Measurements from ENCODE around the gene NGDN. TPM values are rescaled to one million over a fixed set of nuclear protein-coding genes. Genes with fewer than 3 reads are reported as not detected.

Gene NGDN
- total RNA-seq, 1 donor from 2014 or later, result 67.4 TPM

DNA sequence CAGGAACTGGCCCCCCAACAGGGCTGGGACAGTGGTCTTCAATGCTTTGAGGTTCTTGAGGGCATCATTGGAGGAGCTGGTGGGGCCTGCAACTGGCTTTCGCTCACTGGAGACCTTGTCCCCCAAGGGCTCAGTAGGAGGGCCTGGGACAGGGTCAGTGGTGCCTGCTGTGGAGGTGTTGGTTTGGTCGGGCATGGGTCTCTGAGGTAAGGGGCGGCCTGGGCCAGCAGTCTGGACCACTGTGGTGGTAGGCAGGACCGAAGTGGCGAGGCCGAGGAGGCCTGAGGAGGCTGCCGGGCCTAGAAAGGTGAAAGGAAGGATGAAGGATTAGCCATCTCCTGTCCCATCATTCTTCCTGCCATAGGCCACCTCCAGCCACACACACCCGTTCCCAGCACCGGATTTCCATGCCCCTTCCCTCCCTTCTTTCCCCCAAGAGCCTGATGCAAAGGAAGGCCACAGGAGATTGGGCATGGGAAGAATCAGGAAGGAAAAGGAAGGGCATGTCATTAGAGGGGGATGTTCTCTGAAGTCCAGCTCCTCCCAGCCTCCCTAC lies 53.2 kb downstream of the NGDN start:
- Mint-ChIP-seq H3K27ac (no peak overlapping the region), H3K36me3 (ENCODE audit: low read depth) (peaks cover 2% of the 10 kb centered on the region), H3K4me1 (no peaks in the 10 kb centered on the region), H3K9me3 (no peaks in the 10 kb centered on the region), H3K27me3 (no peaks in the 10 kb centered on the region), H3K4me3 (no peak overlapping the region)
- ChIA-PET CTCF (no interaction called here), POLR2A (no interaction called here)
- ATAC-seq (ENCODE audit: low read depth) (no peak), DNase-seq (no peak)
- TF ChIP-seq, protein P1, sequence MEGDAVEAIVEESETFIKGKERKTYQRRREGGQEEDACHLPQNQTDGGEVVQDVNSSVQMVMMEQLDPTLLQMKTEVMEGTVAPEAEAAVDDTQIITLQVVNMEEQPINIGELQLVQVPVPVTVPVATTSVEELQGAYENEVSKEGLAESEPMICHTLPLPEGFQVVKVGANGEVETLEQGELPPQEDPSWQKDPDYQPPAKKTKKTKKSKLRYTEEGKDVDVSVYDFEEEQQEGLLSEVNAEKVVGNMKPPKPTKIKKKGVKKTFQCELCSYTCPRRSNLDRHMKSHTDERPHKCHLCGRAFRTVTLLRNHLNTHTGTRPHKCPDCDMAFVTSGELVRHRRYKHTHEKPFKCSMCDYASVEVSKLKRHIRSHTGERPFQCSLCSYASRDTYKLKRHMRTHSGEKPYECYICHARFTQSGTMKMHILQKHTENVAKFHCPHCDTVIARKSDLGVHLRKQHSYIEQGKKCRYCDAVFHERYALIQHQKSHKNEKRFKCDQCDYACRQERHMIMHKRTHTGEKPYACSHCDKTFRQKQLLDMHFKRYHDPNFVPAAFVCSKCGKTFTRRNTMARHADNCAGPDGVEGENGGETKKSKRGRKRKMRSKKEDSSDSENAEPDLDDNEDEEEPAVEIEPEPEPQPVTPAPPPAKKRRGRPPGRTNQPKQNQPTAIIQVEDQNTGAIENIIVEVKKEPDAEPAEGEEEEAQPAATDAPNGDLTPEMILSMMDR (IDR thresholded peaks at IDR 0.05), result no peak
- intact Hi-C loops (cut with micrococcal nuclease), result no loop called here

DNA sequence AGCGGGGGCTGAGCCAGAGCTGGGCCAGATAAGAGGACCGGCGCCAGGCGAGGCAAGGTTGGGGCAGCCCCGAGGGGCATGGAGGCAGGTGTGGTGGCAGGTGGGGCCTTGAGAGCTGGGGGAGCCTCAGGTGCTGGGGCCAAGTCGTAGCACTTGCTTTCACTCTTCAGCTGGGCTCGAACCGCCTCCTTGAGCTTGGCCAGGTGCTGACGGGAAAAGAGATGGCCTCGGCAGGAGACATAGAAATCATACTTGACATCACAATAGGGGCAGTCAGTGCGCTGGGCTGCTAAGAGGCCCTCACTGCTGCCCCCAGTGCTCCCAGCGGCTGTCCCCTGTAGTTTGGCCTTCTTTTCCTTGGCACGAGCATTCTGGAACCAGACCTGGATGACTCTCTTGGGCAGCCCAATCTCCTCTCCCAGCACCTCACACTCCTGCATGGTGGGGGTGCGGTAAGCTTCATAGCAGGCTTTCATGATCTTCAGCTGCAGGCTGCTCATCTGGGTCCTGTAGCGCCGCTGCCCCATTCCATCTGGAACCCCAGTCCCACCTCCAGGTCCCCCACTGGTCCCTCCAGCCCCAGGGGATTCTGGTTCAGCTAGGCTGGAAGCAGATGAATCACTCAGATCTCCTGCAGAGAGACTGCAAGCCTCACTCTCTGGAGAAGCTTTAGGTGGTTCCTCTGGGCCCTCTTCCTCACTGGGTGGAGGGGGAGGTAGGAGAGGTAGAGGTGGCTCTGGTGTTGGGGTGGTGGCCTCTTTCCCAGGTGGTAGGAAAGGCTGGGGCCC lies 53.9 kb downstream of the NGDN start:
- H3K27me3 Mint-ChIP-seq, result no peaks in the 10 kb centered on the region
- ATAC-seq (ENCODE audit: low read depth) (no peak), DNase-seq (no peak)
- TF ChIP-seq, protein P1 (IDR thresholded peaks at IDR 0.05), result no peak
- ChIA-PET POLR2A (no interaction called here), CTCF (no interaction called here)
- H3K27ac Mint-ChIP-seq, result no peak overlapping the region
- no peaks in the 10 kb centered on the region for H3K9me3 Mint-ChIP-seq
- no peak overlapping the region for H3K4me3 Mint-ChIP-seq
- H3K4me1 Mint-ChIP-seq, result no peaks in the 10 kb centered on the region
- H3K36me3 Mint-ChIP-seq (ENCODE audit: low read depth), result peaks cover 2% of the 10 kb centered on the region
- intact Hi-C loops (cut with micrococcal nuclease), result no loop called here

DNA sequence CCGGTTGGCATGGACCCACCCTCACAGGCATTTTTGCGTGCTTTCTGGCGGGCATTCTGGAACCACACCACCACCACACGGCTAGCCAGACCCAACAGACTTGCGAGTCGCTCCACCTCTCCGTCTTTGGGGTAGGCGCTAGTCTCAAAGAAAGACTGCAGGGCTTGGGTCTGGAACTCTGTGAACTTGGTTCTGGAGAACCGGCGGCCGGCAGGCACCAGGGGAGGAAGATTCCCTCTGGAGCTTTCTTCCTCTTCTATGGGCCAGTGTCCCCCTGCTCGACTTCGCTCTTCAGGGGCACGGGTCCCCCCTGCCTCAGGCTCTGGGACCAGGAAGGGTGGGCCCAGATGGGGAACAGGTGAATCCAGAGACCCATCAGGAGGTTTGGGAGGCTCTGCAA lies 55.5 kb downstream of the NGDN start:
- ChIA-PET POLR2A (no interaction called here), CTCF (no interaction called here)
- TF ChIP-seq, protein P1 (IDR thresholded peaks at IDR 0.05), result no peak
- no peak overlapping the region for H3K4me3 Mint-ChIP-seq
- intact Hi-C loops (cut with micrococcal nuclease), result no loop called here
- H3K27me3 Mint-ChIP-seq, result no peaks in the 10 kb centered on the region
- H3K4me1 Mint-ChIP-seq, result no peaks in the 10 kb centered on the region
- DNase-seq, result no peak
- H3K36me3 Mint-ChIP-seq (ENCODE audit: low read depth), result no peaks in the 10 kb centered on the region
- no peaks in the 10 kb centered on the region for H3K9me3 Mint-ChIP-seq
- ATAC-seq (ENCODE audit: low read depth), result no peak
- H3K27ac Mint-ChIP-seq, result no peak overlapping the region

DNA sequence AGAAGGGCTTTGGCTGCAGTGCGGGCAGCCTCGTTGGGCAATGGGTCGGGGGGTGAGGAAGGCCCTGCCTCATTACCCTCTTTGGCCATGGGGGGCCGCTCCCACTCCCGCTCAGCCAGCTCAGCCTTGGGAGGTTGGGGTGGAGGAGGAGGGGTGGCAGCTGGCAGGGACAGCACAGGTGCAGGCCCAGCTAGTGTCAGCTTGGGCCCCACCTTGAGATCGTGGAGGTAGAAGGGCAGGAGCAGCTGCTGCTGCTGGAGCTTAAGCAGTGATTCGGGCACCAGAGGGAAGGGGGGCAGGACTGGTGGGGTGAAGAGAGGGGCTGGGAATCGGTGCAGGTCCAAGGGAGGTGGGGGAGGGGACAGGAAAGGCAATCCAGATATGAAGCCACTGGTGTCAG lies 56.1 kb downstream of the NGDN start:
- H3K9me3 Mint-ChIP-seq, result no peaks in the 10 kb centered on the region
- H3K4me1 Mint-ChIP-seq, result no peaks in the 10 kb centered on the region
- ATAC-seq (ENCODE audit: low read depth), result no peak
- CTCF ChIA-PET, result no interaction called here
- no peaks in the 10 kb centered on the region for H3K27me3 Mint-ChIP-seq
- POLR2A ChIA-PET, result no interaction called here
- no peak for DNase-seq
- H3K4me3 Mint-ChIP-seq, result no peak overlapping the region
- no peaks in the 10 kb centered on the region for H3K36me3 Mint-ChIP-seq (ENCODE audit: low read depth)
- H3K27ac Mint-ChIP-seq, result no peak overlapping the region
- TF ChIP-seq, protein P1 (IDR thresholded peaks at IDR 0.05), result no peak
- intact Hi-C loops (cut with micrococcal nuclease), result no loop called here

Other genes with a start within 250 kb of the NGDN start
- gene RNF212B, start 231.8 kb upstream of the NGDN start, total RNA-seq, result not detected in 2 replicates
- gene HOMEZ, start 183.6 kb upstream of the NGDN start, total RNA-seq, result 10.8 and 11.5 TPM in 2 replicates
- gene PPP1R3E, start 166.8 kb upstream of the NGDN start, total RNA-seq, result 23.4 and 28.9 TPM in 2 replicates
- 10.4 and 11.8 TPM in 2 replicates for gene BCL2L2, start 162.9 kb upstream of the NGDN start, total RNA-seq
- 259 and 264 TPM in 2 replicates for gene PABPN1, start 148.2 kb upstream of the NGDN start, total RNA-seq
- gene SLC22A17, start 116.8 kb upstream of the NGDN start, total RNA-seq, result 0.20 TPM in 1 of 2 replicates, not detected in the other
- not detected in 2 replicates for gene EFS, start 104.5 kb upstream of the NGDN start, total RNA-seq
- not detected in 2 replicates for gene IL25, start 96.9 kb upstream of the NGDN start, total RNA-seq
- gene CMTM5, start 92.7 kb upstream of the NGDN start, total RNA-seq, result not detected in 2 replicates
- gene MYH6, start 61.4 kb upstream of the NGDN start, total RNA-seq, result not detected in 2 replicates
- gene MYH7, start 34.0 kb upstream of the NGDN start, total RNA-seq, result not detected in 2 replicates
- 2.2 and 2.6 TPM in 2 replicates for gene ZFHX2, start 82.1 kb downstream of the NGDN start, total RNA-seq
- gene THTPA, start 86.6 kb downstream of the NGDN start, total RNA-seq, result 18.0 and 18.6 TPM in 2 replicates
- 336 and 373 TPM in 2 replicates for gene AP1G2, start 98.1 kb downstream of the NGDN start, total RNA-seq
- 1.6 and 2.0 TPM in 2 replicates for gene JPH4, start 109.1 kb downstream of the NGDN start, total RNA-seq
- gene DHRS2, start 166.7 kb downstream of the NGDN start, total RNA-seq, result not detected in 2 replicates

Measured in activated B cell treated with CpG ODN at 0.5 μM for 24 hours (primary cell).